Measurements from ENCODE around the gene ZDHHC11B. TPM values are rescaled to one million over a fixed set of nuclear protein-coding genes. Genes with fewer than 3 reads are reported as not detected.
A peak's percentile ranks its signal among the peaks of the same experiment; 100 is the strongest.
"Not testable (repeated sequence)": the region's sequence is repeated elsewhere in the genome, so short reads cannot be mapped to it uniquely, and the experiment has no call there.

Gene ZDHHC11B
- total RNA-seq, 3 donors from 2014 or later (not counting 1 experiment from before 2014, with no cell fraction given): 0.85 to 7.3 (median 2.2) TPM

- H3K27ac ChIP-seq (ENCODE audit: low read length); DNase-seq; H3K36me3 Mint-ChIP-seq; H3K9me3 Mint-ChIP-seq; H3K4me1 Mint-ChIP-seq; H3K4me1 ChIP-seq (ENCODE audit: control insufficient read depth, insufficient read depth, low read length); intact Hi-C loops (cut with micrococcal nuclease); H3K9me3 ChIP-seq (ENCODE audit: control insufficient read depth, insufficient read depth, low read length); H3K27ac Mint-ChIP-seq; H3K36me3 ChIP-seq (ENCODE audit: control insufficient read depth, insufficient read depth, low read length); H3K4me3 ChIP-seq (ENCODE audit: low read length); H3K27me3 ChIP-seq (ENCODE audit: control insufficient read depth, insufficient read depth, low read length); H3K4me3 Mint-ChIP-seq: not testable (repeated sequence)
- 80% methylated on average over 1 of the region's 7 CpGs for WGBS (ENCODE audit: insufficient coverage)
- peak in 1 of 3 donors; percentile 44 for ATAC-seq
- H3K27me3 Mint-ChIP-seq (ENCODE audit: low read depth in 2 of 2): peaks cover 0 to 16% of the 10 kb centered on the region in 2 donors
Measured at GRCh38 chr5:729225-729624, 55.3 kb downstream of the ZDHHC11B start.

- H3K27me3 Mint-ChIP-seq (ENCODE audit: low read depth in 2 of 2); DNase-seq; H3K27ac Mint-ChIP-seq; H3K4me3 Mint-ChIP-seq; H3K4me1 Mint-ChIP-seq; H3K4me3 ChIP-seq (ENCODE audit: low read length); H3K9me3 ChIP-seq (ENCODE audit: control insufficient read depth, insufficient read depth, low read length); intact Hi-C loops (cut with micrococcal nuclease); H3K4me1 ChIP-seq (ENCODE audit: control insufficient read depth, insufficient read depth, low read length); H3K36me3 ChIP-seq (ENCODE audit: control insufficient read depth, insufficient read depth, low read length); H3K36me3 Mint-ChIP-seq; ATAC-seq; H3K27ac ChIP-seq (ENCODE audit: low read length); H3K9me3 Mint-ChIP-seq; H3K27me3 ChIP-seq (ENCODE audit: control insufficient read depth, insufficient read depth, low read length): not testable (repeated sequence)
- WGBS (ENCODE audit: insufficient coverage): 13% methylated on average over 4 of the region's 9 CpGs
Measured at GRCh38 chr5:727087-727486, 57.4 kb downstream of the ZDHHC11B start.

- whole genome bisulfite sequencing (ENCODE audit: insufficient coverage): 67% methylated on average over 2 of the region's 6 CpGs
- H3K4me1 ChIP-seq (ENCODE audit: control insufficient read depth, insufficient read depth, low read length); H3K36me3 ChIP-seq (ENCODE audit: control insufficient read depth, insufficient read depth, low read length); H3K9me3 ChIP-seq (ENCODE audit: control insufficient read depth, insufficient read depth, low read length); H3K27ac ChIP-seq (ENCODE audit: low read length); H3K4me1 Mint-ChIP-seq; intact Hi-C loops (cut with micrococcal nuclease); ATAC-seq; H3K4me3 Mint-ChIP-seq; H3K27ac Mint-ChIP-seq; H3K27me3 ChIP-seq (ENCODE audit: control insufficient read depth, insufficient read depth, low read length); DNase-seq; H3K9me3 Mint-ChIP-seq; H3K4me3 ChIP-seq (ENCODE audit: low read length): not testable (repeated sequence)
- Mint-ChIP-seq H3K36me3 (peaks cover 13% of the 10 kb centered on the region), H3K27me3 (ENCODE audit: low read depth in 2 of 2) (peaks cover 1 to 19% of the 10 kb centered on the region in 2 donors)
Measured at GRCh38 chr5:723865-724264, 60.7 kb downstream of the ZDHHC11B start.

DNA sequence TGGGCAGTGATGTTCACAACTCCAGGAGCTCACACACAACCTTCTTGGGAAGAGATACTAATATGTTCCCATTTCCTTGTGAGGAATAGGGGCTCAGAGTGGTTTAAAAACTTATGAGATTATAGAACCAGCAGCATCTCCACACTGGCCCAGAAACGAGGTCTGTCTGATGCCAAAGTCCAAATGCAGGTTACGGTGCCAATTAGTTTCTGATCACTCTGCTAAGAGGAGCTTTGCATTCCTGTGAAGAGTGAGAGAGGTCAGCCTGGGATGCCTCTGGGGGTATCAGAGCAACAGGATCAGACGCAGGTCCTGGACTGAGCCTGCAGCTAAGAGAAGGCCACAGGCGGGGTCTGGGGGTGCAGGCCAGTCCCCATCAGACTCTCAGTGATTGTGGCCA is 61.2 kb downstream of the ZDHHC11B start:
- H3K27ac ChIP-seq (ENCODE audit: low read length); H3K27ac Mint-ChIP-seq; H3K4me1 ChIP-seq (ENCODE audit: control insufficient read depth, insufficient read depth, low read length); H3K27me3 ChIP-seq (ENCODE audit: control insufficient read depth, insufficient read depth, low read length); H3K4me3 Mint-ChIP-seq; H3K36me3 ChIP-seq (ENCODE audit: control insufficient read depth, insufficient read depth, low read length); H3K9me3 ChIP-seq (ENCODE audit: control insufficient read depth, insufficient read depth, low read length); H3K4me3 ChIP-seq (ENCODE audit: low read length); intact Hi-C loops (cut with micrococcal nuclease); DNase-seq; H3K4me1 Mint-ChIP-seq; ATAC-seq: not testable (repeated sequence)
- Mint-ChIP-seq H3K27me3 (ENCODE audit: low read depth in 2 of 2) (peaks cover 7 to 23% of the 10 kb centered on the region in 2 donors), H3K9me3 (peaks cover 7 to 13% of the 10 kb centered on the region in 2 donors), H3K36me3 (peaks cover 19% of the 10 kb centered on the region)
- WGBS (ENCODE audit: insufficient coverage): no CpG with 5 or more reads among the region's 4 CpGs

GRCh38 chr5:719379-719778 is 65.2 kb downstream of the ZDHHC11B start:
- not testable (repeated sequence) for H3K27ac ChIP-seq (ENCODE audit: low read length); H3K4me1 ChIP-seq (ENCODE audit: control insufficient read depth, insufficient read depth, low read length); H3K4me1 Mint-ChIP-seq; H3K27ac Mint-ChIP-seq; H3K4me3 ChIP-seq (ENCODE audit: low read length); DNase-seq; H3K36me3 ChIP-seq (ENCODE audit: control insufficient read depth, insufficient read depth, low read length); H3K4me3 Mint-ChIP-seq; H3K9me3 ChIP-seq (ENCODE audit: control insufficient read depth, insufficient read depth, low read length); ATAC-seq; H3K27me3 ChIP-seq (ENCODE audit: control insufficient read depth, insufficient read depth, low read length)
- Mint-ChIP-seq H3K9me3 (peaks cover 9 to 18% of the 10 kb centered on the region in 2 donors), H3K27me3 (ENCODE audit: low read depth in 2 of 2) (peaks cover 28 to 33% of the 10 kb centered on the region in 2 donors), H3K36me3 (peaks cover 22% of the 10 kb centered on the region)
- intact Hi-C loops (cut with micrococcal nuclease): loop anchor here (2.0 kb wide), 1 partner anchor 73 kb away; no protein-coding TSS in a partner anchor
- WGBS (ENCODE audit: insufficient coverage): 67% methylated on average over 1 of the region's 1 CpG

DNA sequence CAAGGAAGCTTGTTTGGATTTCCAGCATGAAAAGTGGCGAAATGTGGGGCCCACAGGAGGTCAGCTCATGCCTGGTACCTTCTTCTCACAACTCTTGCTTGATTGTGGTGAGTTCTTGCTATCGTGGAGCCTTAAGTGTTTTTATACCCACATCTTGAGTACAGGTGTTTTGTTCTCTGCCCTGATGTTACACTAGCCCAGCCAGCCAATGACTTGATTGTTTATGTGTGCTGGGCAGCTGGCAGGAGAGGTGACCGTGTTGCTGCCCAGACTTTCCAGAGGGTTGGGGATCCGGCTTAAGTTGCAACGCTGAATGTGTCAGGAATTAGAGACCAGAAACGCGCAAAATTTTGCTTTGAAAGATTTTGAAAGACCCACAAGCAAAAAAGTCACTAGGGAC is 67.4 kb downstream of the ZDHHC11B start:
- no peak overlapping the region for H3K27ac Mint-ChIP-seq
- no peaks in the 10 kb centered on the region for H3K4me1 ChIP-seq (ENCODE audit: control insufficient read depth, insufficient read depth, low read length)
- DNase-seq (no peak), ATAC-seq (no peak)
- no peak overlapping the region for H3K4me3 ChIP-seq (ENCODE audit: low read length)
- peaks cover 3% of the 10 kb centered on the region for H3K9me3 ChIP-seq (ENCODE audit: control insufficient read depth, insufficient read depth, low read length)
- intact Hi-C loops (cut with micrococcal nuclease): no loop called here
- peaks cover 22% of the 10 kb centered on the region for H3K36me3 Mint-ChIP-seq
- TF ChIP-seq, protein P1, sequence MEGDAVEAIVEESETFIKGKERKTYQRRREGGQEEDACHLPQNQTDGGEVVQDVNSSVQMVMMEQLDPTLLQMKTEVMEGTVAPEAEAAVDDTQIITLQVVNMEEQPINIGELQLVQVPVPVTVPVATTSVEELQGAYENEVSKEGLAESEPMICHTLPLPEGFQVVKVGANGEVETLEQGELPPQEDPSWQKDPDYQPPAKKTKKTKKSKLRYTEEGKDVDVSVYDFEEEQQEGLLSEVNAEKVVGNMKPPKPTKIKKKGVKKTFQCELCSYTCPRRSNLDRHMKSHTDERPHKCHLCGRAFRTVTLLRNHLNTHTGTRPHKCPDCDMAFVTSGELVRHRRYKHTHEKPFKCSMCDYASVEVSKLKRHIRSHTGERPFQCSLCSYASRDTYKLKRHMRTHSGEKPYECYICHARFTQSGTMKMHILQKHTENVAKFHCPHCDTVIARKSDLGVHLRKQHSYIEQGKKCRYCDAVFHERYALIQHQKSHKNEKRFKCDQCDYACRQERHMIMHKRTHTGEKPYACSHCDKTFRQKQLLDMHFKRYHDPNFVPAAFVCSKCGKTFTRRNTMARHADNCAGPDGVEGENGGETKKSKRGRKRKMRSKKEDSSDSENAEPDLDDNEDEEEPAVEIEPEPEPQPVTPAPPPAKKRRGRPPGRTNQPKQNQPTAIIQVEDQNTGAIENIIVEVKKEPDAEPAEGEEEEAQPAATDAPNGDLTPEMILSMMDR (IDR thresholded peaks at IDR 0.05): no peak
- peaks cover 28 to 32% of the 10 kb centered on the region in 2 donors for H3K27me3 Mint-ChIP-seq (ENCODE audit: low read depth in 2 of 2)
- H3K27me3 ChIP-seq (ENCODE audit: control insufficient read depth, insufficient read depth, low read length): peaks cover 3% of the 10 kb centered on the region
- H3K27ac ChIP-seq (ENCODE audit: low read length): no peak overlapping the region
- H3K4me1 Mint-ChIP-seq: no peaks in the 10 kb centered on the region
- H3K4me3 Mint-ChIP-seq: no peak overlapping the region
- H3K36me3 ChIP-seq (ENCODE audit: control insufficient read depth, insufficient read depth, low read length): no peaks in the 10 kb centered on the region
- 85% methylated on average over 7 of the region's 7 CpGs for WGBS (ENCODE audit: insufficient coverage)
- peaks cover 9 to 18% of the 10 kb centered on the region in 2 donors for H3K9me3 Mint-ChIP-seq

DNA sequence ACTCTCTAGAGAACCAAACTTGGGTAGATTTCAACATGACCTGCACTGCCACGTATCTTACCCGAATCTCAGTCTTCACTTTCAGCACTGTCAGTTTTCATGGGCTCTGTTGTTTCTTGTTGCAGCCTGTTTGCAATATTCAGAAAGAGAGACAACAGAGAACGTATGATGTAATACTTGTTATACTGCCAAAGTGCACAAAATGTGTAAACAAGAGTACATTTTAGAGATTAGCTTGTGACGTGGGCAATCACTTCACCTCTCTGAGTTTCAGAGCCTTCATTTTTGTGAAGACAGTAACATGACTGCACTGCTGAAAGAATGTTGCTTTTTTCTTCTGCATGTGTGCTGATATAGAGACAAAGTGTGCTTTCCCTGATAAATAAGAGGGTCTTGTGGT is 67.8 kb downstream of the ZDHHC11B start:
- WGBS (ENCODE audit: insufficient coverage): 79% methylated on average over 4 of the region's 4 CpGs

More for the DNA sequence above, 67.8 kb downstream of the ZDHHC11B start:
- H3K27me3 ChIP-seq (ENCODE audit: control insufficient read depth, insufficient read depth, low read length); intact Hi-C loops (cut with micrococcal nuclease); ATAC-seq; H3K27ac ChIP-seq (ENCODE audit: low read length); H3K4me1 Mint-ChIP-seq; H3K9me3 ChIP-seq (ENCODE audit: control insufficient read depth, insufficient read depth, low read length); H3K27ac Mint-ChIP-seq; H3K36me3 ChIP-seq (ENCODE audit: control insufficient read depth, insufficient read depth, low read length); DNase-seq; H3K4me3 Mint-ChIP-seq; H3K4me3 ChIP-seq (ENCODE audit: low read length); H3K4me1 ChIP-seq (ENCODE audit: control insufficient read depth, insufficient read depth, low read length): not testable (repeated sequence)
- Mint-ChIP-seq H3K27me3 (ENCODE audit: low read depth in 2 of 2) (peaks cover 28 to 32% of the 10 kb centered on the region in 2 donors), H3K9me3 (peaks cover 9 to 18% of the 10 kb centered on the region in 2 donors), H3K36me3 (peaks cover 22% of the 10 kb centered on the region)

All from natural killer cell (primary cell).